ENCODE measurements around the gene CLCN2.

DNA sequence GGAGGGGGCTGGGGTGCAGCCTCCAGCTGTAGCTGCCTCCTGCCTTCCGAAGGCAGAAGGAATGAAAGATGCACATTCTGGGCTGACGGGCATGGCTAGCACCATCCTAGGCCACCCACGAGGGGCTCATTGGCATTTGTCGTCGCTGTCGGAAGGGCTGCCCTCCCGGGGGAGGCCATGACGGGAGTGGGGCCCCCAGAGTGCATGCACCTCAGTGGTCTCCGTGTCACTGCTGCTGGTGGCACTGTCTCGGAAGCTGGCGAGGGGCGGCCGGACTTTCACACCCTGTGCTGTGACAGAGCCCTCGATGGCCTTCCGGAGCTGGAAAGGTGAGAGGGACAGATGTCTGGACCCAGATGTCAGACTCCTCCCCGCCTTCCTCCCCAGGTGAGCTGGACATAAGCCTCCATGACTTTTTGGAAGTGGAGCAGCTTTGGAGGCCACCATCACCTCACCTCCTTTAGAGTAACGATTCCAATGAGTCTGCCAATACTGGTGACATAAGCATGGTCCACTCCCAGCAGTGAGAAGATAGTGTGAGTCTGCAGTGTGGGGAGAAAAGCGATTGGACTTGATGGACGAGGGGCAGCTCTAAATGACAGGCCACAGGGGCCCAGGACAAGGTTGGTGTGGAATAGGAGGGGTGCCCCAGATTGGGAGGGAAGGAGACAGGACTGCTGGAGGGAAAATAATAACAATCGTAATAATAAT is 14.8 kb downstream of the CLCN2 start:
- no peak for TF ChIP-seq PPARA (CRISPR knock-in tag; IDR thresholded peaks at IDR 0.05; ENCODE audit: borderline replicate concordance)
- TF ChIP-seq ZFP30 (CRISPR knock-in tag; IDR thresholded peaks at IDR 0.05) = no peak
